Testis (tissue), 3 donors: ENCODE measurements around the gene CLK2. TPM values are rescaled to one million over a fixed set of nuclear protein-coding genes. Genes with fewer than 3 reads are reported as not detected.
"Not testable (repeated sequence)": the region's sequence is repeated elsewhere in the genome, so short reads cannot be mapped to it uniquely, and the experiment has no call there.

Experiments used
- DNase-seq: peaks from one replicate; pipeline ENCODE4 v3.0.0-alpha.2; 2019
- H3K27ac ChIP-seq, 2 donors: fragments of 200-600 bp; sonication (generic); one replicate each; pipeline ENCODE4 v1.5.1; 2019
- H3K27me3 ChIP-seq: fragments of 200-600 bp; sonication (generic); one replicate; pipeline ENCODE4 v1.5.1; 2019
- H3K36me3 ChIP-seq: fragments of 200-600 bp; sonication (generic); one replicate; pipeline ENCODE4 v1.5.1; 2017; ENCODE audit warnings: low read depth; ENCODE audit errors: missing control alignments
- H3K4me1 ChIP-seq: fragments of 200-600 bp; sonication (generic); one replicate; pipeline ENCODE4 v1.5.1; 2019
- H3K4me3 ChIP-seq, 2 donors: fragments of 200-600 bp; sonication (generic); one replicate each; pipeline ENCODE4 v1.5.1; 2017 to 2019
- H3K9me3 ChIP-seq: fragments of 200-600 bp; sonication (generic); one replicate; pipeline ENCODE4 v1.5.1; 2017
- CTCF ChIP-seq, 3 experiments: fragments of 450-650 bp in 2 of 3; fragments of 200-600 bp in 1 of 3; sonication (generic) in 1 of 3; IDR thresholded peaks; one replicate each; pipeline ENCODE4 v1.5.1; 2016 to 2019; ENCODE audit warnings: antibody characterized with exemption in 3 of 3, mild to moderate bottlenecking in 2 of 3, moderate library complexity in 1 of 3
- POLR2A ChIP-seq: fragments of 450-650 bp; IDR thresholded peaks from one replicate; pipeline ENCODE4 v1.6.1; 2017; ENCODE audit warnings: antibody characterized with exemption, mild to moderate bottlenecking, moderate library complexity
- WGBS, 2 donors: methylation state at CpG; one replicate each; pipeline ENCODE4 v1.1.5; 2018; 5-methylcytosine and 5-hydroxymethylcytosine counted together
- intact Hi-C: fragments of 100-400 bp; cut with DNase I; formaldehyde crosslinking; loops from one replicate; pipeline ENCODE4 v1.15.1; 2023; ENCODE audit warnings: low total_unique reads
- polyA plus RNA-seq: library from polyadenylated mRNA; stranded (reverse); fragments of 350-450 nt; fragmentation: Illumina TruSeq; extraction: RNeasy Lipid Tissue Mini Kit (QIAGEN cat#74804); gene quantifications from one replicate; pipeline ENCODE4 v1.2.3, GENCODE V29; 2014; ENCODE audit warnings: low read depth, low replicate concordance; ENCODE audit not compliant: insufficient read depth
- total RNA-seq, 2 donors: library from RNA; depleted of rRNA; stranded (reverse); fragments of >200 nt; gene quantifications; one replicate each; pipeline ENCODE4 v1.2.3, GENCODE V29; 2016

Gene CLK2
- total and polyA plus RNA-seq, 3 donors from 2014 or later, result 37.0 to 54.1 (median 52.8) TPM

- Histone ChIP-seq H3K36me3 (no peaks in the 10 kb centered on the region), H3K27ac (no peak overlapping the region), H3K9me3 (no peaks in the 10 kb centered on the region), H3K4me1 (no peaks in the 10 kb centered on the region), H3K27me3 (no peaks in the 10 kb centered on the region), H3K4me3 (peak overlapping the region; percentile 5 to 9)
- intact Hi-C loops, result no loop called here
- no peak for DNase-seq
- WGBS, 2 donors, result 9 to 11% methylated on average over 14 to 44 of the region's 47 CpGs
- TF ChIP-seq CTCF (IDR thresholded peaks at IDR 0.05) (no peak), POLR2A (no peak)
These were observed 22.1 kb upstream of the CLK2 start for GRCh38 chr1:155295183-155295941.

DNA sequence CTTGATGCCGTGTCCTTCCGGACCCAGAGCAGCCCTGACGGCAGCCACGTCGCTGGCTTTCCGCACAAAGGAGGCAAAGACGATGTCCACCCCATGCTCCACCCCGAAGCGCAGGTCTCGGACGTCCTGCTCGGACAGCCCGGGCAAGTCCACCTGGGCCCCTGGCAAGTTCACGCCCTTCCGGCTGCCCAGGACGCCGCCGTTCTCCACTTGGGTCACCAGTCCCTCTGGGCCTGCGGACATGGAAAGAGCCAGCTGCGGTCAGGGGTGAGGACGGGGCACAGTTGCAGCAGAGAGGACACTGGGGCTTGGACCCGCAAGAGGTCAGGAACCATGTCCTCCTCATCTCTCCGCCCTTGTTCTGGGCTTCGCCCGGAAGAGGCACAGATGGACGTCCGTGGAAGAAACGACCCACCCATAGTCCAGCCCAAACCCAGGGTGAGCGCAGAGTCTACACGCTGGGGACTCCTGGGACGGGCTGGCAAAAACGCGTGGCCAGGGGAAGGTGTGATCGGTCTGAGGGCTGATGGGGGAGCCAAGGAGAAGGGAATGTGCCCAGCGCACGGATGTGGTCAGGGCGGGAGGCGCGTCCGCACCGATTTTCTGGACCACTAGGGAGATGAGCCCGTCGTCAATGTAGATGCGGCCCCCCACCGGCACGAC is 21.3 kb upstream of the CLK2 start:
- TF ChIP-seq CTCF (IDR thresholded peaks at IDR 0.05) (no peak), POLR2A (no peak)
- Histone ChIP-seq H3K4me1 (no peaks in the 10 kb centered on the region), H3K9me3 (no peaks in the 10 kb centered on the region), H3K4me3 (peak overlapping the region; percentile 5 to 9), H3K27ac (no peak overlapping the region), H3K27me3 (no peaks in the 10 kb centered on the region), H3K36me3 (no peaks in the 10 kb centered on the region)
- whole genome bisulfite sequencing, 2 donors, result 3 to 17% methylated on average over 14 to 42 of the region's 46 CpGs
- intact Hi-C loops, result no loop called here
- no peak for DNase-seq

DNA sequence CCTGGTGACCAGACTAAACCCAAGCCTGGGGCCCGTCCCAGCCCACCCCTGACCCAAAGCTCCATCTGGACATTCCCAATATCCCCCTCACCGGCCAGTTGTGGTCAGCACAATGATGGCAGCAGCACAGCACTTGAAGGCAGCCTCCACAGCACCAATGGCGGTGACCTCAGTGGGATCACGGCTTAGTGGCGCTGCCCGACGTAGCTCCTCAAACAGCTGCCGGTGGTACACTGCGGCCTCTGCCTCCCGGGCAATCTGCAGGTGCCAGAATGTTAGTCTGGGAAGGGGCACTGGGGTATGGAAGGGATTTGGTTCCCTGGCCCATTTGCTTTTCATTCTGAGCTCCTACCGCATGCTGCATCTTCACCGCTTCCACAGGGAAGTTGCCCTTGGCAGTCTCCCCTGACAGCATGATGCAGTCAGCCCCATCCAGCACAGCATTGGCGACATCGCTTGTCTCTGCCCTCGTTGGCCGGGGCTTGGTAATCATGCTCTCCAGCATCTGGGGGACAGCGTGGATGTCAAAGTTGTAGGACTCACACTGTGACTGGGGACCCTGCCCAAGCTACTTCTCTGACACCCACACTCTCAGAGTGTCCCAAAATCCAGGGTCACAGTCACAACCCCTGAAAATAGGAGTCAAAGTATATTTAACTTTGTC is 19.9 kb upstream of the CLK2 start:
- H3K27ac ChIP-seq, result no peak overlapping the region
- DNase-seq, result no peak
- no peaks in the 10 kb centered on the region for H3K27me3 ChIP-seq
- no peaks in the 10 kb centered on the region for H3K9me3 ChIP-seq
- intact Hi-C loops, result no loop called here
- no peak overlapping the region for H3K4me3 ChIP-seq
- no peaks in the 10 kb centered on the region for H3K36me3 ChIP-seq
- no peak for TF ChIP-seq POLR2A
- no peak for TF ChIP-seq CTCF (IDR thresholded peaks at IDR 0.05)
- WGBS, 2 donors, result 89 to 91% methylated on average over 16 to 17 of the region's 17 CpGs
- H3K4me1 ChIP-seq, result no peaks in the 10 kb centered on the region

DNA sequence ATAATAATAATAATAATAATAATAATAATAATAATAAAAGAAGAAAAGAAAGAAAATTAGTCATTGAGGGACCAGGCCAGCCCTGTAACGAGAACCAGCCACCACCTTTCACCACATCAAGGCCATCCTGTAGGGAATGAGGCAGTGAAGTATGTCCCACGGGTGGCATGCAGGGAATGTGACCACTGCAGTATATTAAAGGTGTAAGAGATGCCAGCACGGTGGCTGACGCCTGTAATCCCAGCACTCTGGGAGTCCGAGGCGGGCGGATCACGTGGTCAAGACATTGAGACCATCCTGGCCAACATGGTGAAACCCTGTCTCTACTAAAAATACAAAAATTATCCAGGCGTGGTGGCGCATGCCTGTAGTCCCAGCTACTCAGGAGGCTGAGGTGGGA is 17.7 kb upstream of the CLK2 start:
- H3K4me3 ChIP-seq, H3K27me3 ChIP-seq, DNase-seq, intact Hi-C loops, H3K36me3 ChIP-seq, H3K4me1 ChIP-seq, H3K27ac ChIP-seq, H3K9me3 ChIP-seq: not testable (repeated sequence)
- 80 to 88% methylated on average over 10 of the region's 10 CpGs for WGBS, 2 donors

DNA sequence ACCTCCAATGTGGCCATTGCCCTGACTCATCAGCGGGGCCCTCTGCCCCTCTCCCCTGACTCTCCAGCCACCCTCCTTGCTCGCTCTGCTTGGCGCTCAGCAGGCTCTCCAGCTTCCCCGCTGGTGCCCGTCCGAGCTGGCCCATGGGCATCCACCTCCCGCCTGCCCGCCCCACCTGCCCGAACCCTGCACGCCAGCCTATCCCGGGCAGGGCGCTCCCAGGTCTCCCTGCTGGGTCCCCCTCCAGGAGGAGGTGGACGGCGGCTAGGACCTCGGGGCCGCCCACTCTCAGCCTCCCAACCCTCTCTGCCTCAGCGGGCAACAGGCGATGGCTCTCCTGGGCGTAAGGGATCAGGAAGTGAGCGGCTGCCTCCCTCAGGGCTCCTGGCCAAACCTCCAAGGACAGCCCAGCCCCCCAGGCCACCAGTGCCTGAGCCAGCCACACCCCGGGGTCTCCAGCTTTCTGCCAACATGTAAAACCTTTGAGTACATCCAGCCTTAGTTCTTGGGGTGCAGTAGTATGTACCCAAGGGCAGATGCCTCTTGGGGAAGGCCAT is 14.8 kb upstream of the CLK2 start:
- no peak for DNase-seq
- H3K27me3 ChIP-seq, result no peaks in the 10 kb centered on the region
- no peak overlapping the region for H3K27ac ChIP-seq
- no peaks in the 10 kb centered on the region for H3K36me3 ChIP-seq
- TF ChIP-seq CTCF (IDR thresholded peaks at IDR 0.05) (no peak), POLR2A (no peak)
- H3K9me3 ChIP-seq, result no peaks in the 10 kb centered on the region
- intact Hi-C loops, result no loop called here
- no peaks in the 10 kb centered on the region for H3K4me1 ChIP-seq
- 86 to 92% methylated on average over 10 to 21 of the region's 21 CpGs for WGBS, 2 donors
- H3K4me3 ChIP-seq, result no peak overlapping the region
